Mucosa of gallbladder (tissue), 1 donor: Measurements from ENCODE around the gene SPRED3. TPM values are rescaled to one million over a fixed set of nuclear protein-coding genes. Genes with fewer than 3 reads are reported as not detected.
"Not testable (repeated sequence)": the region's sequence is repeated elsewhere in the genome, so short reads cannot be mapped to it uniquely, and the experiment has no call there.

Source experiments
- DNase-seq: peaks from one replicate; pipeline ENCODE4 v3.0.0-alpha.2; 2020; ENCODE audit warnings: low spot score
- total RNA-seq: library from RNA; stranded (reverse); gene quantifications from one replicate; pipeline ENCODE4 v1.2.1, GENCODE V29; 2021
- donor health status: DM: no; HTN: no; CAD: no.

Gene SPRED3
- total RNA-seq = 3.4 TPM

- no peak for DNase-seq
Observed at GRCh38 chr19:38388349-38389100, at the start of gene SPRED3. TSS of gene SPRED3 (plus strand) at chr19:38388697. CDS start at chr19:38390303, 1,606 bp downstream.

DNA sequence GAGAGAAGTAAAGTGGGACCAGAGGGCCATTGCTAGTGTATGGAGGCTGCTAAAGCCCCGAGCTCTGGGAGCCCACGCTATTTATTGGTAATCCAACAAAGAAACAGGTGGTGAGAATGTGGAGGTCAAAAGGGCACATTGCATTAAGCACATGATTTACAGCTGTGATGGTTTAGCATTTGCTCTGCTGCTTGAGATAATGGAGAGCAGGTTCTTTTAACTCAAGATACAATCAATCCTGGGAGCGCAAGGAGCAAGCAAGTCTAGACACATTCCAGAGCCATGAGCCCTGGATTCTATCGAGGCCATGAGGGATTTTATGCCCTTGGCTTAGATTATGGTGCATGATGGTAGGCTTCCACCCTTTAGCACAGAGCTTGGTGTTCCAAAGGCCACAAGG lies 49.5 kb upstream of the SPRED3 start:
- not testable (repeated sequence) for DNase-seq

- no peak for DNase-seq
Observed at GRCh38 chr19:38340927-38341326, 47.6 kb upstream of the SPRED3 start.

DNA sequence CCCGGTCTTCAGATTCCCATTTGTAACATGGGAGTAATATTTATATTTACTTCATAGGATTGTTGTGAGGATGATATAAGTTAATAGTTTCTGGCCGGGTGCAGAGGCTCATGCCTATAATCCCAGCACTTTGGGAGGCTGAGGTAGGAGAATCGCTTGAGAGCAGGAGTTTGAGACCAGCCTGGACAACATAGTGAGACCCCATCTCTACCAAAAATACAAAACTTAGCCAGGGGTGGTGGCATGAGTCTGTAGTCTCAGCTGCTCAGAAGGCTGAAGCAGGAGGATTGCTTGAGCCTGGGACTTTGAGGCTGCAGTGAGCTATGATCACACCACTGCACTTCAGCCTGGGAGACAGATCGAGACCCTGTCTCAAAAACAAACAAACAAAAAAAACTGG lies 41.7 kb upstream of the SPRED3 start:
- no peak for DNase-seq

DNA sequence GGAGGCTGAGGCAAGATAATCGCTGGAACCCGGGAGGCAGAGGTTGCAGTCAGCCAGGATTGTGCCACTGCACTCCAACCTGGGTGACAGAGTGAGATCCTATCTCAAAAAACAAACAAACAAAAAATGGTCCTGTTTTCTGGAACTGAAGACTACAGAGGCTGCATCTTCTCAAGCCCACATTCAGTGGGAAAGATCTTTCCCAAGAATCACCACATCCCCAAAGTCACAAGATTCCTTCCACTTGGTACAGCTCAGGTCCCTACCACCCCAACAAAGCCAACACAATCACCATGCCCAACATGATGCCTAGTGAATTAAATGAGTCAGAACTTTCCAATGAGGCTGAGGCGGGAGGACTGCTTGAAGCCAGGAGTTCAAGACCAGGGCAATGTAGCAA lies 37.6 kb upstream of the SPRED3 start:
- DNase-seq = no peak

DNA sequence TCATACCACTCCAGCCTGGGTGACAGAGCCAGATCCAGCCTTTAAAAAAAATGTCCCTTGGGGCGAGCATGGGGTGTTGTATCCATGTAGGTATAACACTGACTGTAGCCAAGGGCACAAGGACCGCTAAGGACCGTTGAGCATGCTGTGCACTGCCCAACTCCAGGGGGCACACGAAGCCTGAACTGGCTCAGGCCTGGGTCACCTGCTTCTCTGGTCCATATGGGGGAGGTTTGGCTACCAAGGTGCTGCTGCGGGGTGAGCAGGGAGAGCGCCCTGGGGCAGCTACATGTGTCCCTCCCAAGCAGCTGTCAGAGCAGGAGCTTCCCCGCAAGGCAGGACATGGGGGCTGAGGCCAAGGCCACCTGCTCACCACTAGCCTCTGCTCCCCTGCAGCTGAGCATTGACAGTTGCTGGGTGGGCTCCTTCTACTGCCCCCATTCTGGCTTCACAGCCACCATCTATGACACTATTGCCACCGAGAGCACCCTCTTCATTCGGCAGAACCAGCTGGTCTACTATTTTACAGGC lies 36.6 kb upstream of the SPRED3 start:
- no peak for DNase-seq

- DNase-seq = no peak
Observed at GRCh38 chr19:38352611-38353010, 35.9 kb upstream of the SPRED3 start.

DNA sequence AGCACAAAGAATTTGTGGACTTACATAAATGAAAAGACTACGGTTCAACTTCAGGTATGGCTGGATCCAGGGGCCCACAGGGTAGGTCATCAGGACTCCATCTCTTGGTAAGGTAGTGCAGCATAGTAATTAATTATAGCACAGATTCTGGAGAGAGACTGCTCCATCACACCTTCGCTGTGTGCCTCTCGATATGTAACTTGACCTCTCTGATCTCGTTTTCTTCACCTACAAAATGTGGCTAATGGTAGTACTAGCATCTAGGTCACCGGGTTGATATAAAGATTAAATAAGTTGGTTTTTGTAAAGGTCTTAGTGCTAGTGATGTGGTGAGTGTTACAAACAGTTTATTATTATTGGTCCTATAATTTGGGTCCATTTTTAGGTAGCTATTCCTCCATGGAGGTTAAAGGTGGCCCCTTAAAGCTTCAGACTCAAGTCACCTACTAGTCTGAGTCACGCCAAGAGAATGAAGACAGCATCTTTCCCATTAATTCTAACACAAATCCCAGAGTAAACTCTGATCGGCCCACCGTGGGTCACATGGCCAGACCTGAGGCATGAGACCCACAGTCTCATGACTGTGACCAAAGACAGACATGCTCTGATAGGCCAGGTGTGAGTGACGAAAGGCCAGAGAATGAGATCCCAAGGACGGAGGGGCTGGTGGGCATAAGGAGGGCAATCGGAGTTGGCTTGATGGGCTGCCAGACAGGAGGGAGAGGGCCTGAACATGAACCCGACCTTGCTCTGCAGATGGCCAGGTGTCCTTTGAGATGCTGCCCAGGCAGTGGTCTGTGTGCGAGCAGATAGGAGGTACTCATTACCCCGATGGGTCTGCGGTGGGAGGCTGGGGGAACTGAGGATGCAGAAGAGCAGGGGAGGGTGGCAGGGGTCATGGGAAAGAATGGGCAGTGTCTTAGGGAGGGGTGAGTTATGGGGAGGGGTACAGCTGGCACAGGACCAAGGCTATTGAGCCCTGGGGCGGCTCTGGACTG lies 32.5 kb upstream of the SPRED3 start:
- no peak for DNase-seq

DNA sequence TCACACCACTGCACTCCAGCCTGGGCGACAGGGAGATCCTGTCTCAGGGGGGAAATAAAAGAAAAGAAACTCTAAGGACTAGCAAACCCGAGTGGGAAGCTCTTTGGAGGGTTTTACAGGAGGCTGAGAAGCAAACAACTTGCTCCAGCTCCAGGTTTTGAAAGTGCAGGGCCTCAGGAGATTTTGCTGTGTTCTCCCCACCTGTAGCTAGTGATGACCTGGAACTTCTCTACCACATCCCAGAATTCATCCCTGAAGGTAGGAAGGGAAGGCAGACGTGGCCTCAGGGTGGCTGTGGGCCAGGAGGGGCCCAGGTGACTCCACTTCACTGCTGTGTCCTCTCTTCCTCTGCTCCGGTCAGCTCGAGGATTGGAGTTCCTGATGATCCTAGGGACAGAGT lies 30.4 kb upstream of the SPRED3 start:
- no peak for DNase-seq

GRCh38 chr19:38359242-38360021 lies 29.1 kb upstream of the SPRED3 start:
- no peak for DNase-seq

GRCh38 chr19:38360351-38360750 lies 28.1 kb upstream of the SPRED3 start:
- DNase-seq = no peak

- no peak for DNase-seq
Observed at GRCh38 chr19:38360839-38361631, 27.5 kb upstream of the SPRED3 start.

- DNase-seq = peak; percentile 62
Observed at GRCh38 chr19:38361633-38362075, 26.8 kb upstream of the SPRED3 start.

- DNase-seq = peak; percentile 70
Observed at GRCh38 chr19:38362076-38362945, 26.2 kb upstream of the SPRED3 start.

- DNase-seq = not testable (repeated sequence)
Observed at GRCh38 chr19:38362946-38363688, 25.4 kb upstream of the SPRED3 start.

DNA sequence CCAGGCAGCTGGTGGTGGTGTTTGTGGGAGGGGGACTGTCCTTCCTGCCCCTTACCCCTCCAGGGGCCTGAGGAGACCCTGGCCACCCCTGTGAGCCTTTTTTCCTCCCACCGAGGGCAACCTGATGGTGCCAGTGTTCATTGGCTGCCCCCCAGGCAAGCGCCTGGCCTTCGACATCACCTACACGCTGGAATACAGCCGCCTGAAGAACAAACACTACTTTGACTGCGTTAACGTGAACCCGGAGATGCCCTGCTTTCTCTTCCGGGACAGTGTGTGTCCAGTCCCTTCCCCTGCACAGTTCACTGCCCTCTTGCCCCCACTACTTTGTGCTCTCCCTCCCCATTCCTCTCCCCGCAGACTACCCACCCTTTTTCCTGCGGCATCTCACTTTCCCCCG lies 21.5 kb upstream of the SPRED3 start:
- DNase-seq = no peak

DNA sequence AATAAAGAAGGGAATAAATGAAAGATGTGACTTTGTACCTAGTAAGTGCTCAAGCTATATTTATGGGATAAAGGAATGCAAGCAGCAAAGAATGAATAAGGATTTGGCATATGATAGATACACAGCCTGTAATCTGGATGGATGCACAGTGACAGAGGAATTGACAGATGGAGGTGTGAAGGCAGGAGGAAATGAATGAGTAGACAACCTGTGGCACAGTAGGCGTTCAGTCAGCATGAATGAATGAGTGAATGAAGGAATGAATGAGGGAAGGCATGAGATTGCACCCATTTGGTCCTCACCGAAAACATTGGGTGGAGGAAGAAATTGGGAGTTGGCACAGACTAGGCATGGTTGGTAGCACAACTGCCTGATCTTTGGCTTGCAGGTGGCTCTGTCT lies 18.9 kb upstream of the SPRED3 start:
- DNase-seq = no peak

DNA sequence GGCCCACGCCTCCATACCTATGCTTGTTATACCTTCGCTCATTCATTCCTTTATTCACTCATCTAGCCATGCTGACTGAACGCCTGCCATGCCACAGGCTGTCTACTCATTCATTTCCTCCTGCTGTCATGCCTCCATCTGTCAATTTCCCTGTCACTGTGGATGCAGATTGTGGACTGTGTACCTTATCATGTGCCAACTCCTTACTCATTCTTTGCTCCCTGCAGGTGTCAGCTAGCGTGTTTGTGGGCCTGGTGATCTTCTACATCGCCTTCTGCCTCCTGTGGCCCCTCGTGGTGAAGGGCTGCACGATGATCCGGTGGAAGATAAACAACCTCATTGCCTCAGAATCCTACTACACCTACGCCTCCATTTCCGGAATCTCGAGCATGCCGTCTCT lies 18.2 kb upstream of the SPRED3 start:
- no peak for DNase-seq

DNA sequence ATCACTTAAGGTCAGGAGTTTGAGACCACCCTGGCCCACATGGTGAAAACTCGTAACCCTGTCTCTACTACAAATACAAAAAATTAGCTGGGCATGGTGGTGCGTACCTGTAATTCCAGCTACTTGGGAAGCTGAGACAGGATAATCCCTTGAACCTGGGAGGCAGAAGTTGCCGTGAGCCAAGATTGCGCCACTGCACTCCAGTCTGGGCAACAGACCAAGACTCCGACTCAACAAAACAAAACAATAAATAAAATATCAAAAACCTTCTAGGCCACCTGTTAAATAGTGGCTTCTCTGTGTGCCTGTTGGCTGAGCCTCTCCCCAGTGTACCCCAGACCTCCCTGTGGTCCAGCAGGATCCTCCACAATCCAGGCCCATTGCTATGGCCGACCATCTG lies 17.4 kb upstream of the SPRED3 start:
- no peak for DNase-seq
